ENCODE results near the gene MTHFD2L.

GRCh38 chr4:74307170-74307569 lies 149.3 kb downstream of the MTHFD2L start:
- TF ChIP-seq PAX5 (IDR thresholded peaks at IDR 0.05; ENCODE audit: insufficient read depth, low read length, severe bottlenecking), result no peak
- TF ChIP-seq POLR2A (IDR thresholded peaks at IDR 0.05; ENCODE audit: low read depth, low read length), result no peak
- no peak for TF ChIP-seq POLR2AphosphoS5 (IDR thresholded peaks at IDR 0.05; ENCODE audit: low read depth, low read length)

All from GM12891 (cell line).